NCI-H510A (cell line): ENCODE measurements around the gene IL22.
A peak's percentile ranks its signal among the peaks of the same experiment; 100 is the strongest.

Experiments
- DNase-seq: peaks from one replicate; lab custom pipeline; 2025; lab: John Stamatoyannopoulos, UW

IL22 gene

DNA sequence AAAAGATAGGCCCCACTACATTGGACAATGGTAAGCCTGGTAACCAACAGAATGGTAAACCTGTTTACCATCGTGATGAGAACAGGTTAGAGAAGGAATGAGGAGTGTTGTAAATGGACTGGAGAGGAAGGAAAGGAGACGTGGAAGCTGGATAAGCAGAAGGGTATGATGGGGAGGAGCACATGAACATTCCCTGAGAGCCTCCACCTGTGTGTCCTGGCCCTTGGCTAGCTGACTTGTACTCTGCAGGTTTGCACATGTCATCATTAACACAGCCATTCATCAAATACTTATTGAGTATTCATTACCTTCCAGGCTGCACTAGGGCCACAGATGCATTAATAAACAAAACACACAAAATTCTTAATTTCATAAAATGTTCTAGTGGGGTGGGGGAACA lies 23.4 kb downstream of the IL22 start:
- no peak for DNase-seq

DNA sequence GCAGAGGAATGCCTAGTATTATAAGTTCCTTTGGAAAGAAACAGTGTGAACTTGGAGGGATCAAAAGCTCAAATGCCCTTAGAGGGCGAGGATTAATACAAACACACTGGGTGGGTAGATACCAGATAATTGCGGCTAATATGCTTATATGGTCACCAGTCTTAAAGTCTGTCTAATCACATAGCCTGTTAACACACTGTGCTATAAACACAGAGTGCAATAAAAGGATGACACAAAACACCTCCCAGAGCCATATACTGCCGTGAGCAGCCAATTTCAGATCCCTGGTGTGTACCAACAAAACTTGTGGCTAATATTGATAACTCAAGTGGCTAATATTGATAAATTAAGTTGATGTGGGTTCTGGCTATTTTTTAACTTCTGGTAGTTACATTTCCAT lies 26.0 kb downstream of the IL22 start:
- DNase-seq: no peak

DNA sequence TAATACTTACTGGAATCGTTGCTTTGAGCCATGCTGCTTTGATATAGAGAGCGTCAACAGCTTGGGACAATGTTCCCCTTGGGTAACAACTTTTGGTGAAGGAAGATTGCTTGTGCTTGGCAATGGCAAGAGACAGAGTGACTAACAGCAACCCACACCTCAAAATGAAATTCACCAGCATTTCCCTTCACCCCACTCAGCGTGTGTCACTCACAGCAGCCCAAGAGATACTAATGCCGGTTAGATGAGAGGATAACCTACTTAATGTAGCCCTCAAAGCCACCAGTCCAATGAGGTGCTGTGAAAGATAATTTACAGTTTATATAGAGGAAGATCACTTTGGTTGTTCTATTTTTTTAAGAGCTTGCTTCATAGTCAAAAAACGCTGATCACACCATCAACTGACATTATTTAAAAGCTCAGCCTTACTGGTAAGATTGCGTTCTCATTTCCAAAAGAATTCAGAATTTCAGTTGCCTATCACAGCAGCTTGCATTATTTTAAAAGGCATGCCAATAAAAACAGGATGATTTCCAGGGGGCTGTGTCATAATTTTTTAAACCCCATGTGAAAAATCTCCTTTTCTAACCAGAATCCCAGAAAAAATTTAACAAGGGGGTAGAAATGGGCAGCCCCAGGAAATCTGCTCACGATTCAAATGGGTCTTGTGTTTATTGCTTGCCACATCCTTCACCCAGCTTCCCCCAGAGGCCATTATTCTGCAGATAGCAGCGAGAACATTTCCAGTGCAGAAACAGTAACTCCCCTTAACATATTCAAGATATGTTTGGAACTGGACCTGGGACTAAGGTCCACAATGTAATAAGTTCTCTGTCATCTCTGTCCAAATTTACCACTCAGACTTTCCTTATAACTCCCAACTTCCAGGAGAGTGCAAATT lies 27.6 kb downstream of the IL22 start, which contains the start of gene IL26:
Gene IL26, minus strand, starts transcription at position 235 of the 901 bp plus-strand sequence. Its CDS starts 54 bp downstream, at position 181.
- no peak for DNase-seq

DNA sequence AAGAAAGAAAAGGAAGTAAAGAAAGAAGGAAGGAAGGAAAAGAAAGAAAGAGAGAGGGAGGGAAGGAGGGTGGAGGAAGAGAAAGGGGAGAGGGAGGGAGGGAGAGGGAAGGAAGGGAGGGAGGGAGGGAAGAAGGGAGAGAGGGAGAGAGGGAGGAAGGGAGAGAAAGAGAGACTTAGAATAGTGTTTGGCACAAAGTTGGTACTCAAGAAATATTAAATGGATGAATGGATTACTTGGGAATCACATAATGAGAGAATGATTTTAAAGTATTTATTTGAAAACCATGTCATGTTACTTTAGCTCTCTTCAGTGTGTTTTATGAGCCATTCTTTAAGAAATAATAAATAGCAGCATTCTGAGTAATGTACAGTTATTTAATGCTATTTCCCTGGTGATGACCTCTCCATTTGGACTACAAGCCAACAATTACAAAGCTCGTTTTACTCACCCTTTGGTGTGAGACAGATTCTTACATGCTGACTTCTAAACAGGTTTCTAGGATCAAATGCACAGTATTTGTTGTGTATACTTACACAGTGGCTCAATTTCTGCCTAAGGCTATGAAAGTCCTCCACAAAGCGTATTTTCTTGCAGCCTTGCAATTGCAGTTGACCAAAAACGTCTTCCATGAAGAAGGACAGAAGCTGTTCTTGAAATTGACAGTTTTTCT lies 28.7 kb downstream of the IL22 start:
- DNase-seq: no peak

DNA sequence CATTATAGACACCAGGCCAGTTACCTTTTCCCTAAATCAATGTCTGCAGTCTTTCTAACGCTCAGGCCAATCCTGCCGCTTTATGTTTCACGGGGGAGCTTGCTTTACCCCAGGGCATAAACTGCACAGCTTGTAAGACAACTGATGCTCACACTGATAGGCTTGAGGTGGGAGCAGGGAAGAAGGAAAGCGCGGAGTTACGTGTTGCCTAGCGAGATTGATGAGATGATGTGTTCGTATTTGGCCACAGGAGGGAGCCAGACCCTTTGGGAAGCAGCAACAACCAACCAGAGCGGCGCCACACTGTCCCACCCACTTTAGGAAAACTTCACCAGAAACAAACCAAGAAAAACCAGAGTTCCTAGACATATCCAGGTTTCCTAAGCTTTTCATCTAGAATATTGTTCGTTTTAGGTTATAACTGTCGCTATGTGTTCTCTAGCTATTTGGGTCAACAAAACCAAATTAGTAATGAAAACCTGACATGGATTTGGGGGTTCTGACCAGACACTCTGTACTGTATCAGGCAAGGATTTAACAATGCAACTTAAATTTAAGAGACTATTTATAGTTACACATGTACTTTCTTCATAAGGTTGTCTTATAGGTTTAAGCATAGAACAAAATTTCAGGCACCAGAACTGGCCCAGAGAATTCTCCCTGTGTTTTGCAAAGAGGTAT lies 30.2 kb downstream of the IL22 start:
- DNase-seq: peak; percentile 32

DNA sequence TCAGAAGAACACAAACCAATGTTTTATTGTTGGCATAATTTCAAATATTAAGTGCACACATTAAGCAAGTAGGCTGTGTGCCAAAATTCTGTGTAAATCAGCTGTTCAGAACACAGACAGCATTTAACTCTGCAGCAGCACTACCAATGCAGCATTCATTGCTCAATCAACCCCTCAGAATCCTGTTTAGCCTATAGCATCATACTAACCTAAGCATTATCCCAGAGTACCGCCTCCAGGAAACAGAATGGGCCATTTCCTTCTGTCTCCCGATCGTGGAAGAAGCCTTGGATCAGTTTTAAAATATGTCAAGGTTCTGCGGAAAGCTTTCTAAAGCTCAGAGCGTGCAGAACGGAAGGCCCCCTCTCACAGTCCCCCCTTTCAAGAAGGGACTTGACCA lies 31.1 kb downstream of the IL22 start:
- DNase-seq: no peak

DNA sequence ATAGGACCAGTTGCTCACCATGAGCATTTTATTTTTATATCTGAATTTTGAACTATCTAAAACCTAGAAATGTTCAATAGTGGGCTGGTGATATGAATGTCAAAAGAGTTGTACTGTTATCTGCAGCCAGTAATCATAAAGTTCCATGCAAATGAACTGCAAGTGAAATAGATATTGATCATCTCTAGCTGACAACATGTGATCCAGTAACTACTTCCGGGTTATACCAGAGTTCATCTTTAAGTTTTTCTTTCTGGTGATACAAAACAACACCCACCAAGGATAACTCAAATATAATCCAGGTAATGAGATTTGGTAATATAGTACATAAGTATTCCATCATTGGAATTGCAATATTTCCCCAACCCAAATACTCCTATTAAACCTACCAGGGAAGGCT lies 31.9 kb downstream of the IL22 start:
- DNase-seq: no peak

DNA sequence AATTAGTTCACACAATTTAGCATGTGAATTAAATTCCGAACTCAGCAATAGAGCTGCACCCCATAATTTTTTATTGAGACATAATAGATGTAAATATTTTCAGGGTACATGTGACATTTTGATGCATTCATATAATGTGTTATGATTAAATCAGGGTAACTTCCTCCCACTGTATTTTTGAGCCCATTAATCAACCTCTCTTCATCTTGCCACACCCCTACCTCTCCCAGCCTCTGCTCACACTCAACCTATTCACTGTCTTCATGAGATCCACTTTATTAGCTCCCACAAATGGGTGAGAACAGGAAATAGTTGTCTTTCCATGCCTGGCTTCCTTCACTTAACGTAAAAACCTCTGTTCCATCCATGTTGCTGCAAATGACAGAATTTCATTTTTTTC lies 42.5 kb downstream of the IL22 start:
- DNase-seq: no peak

DNA sequence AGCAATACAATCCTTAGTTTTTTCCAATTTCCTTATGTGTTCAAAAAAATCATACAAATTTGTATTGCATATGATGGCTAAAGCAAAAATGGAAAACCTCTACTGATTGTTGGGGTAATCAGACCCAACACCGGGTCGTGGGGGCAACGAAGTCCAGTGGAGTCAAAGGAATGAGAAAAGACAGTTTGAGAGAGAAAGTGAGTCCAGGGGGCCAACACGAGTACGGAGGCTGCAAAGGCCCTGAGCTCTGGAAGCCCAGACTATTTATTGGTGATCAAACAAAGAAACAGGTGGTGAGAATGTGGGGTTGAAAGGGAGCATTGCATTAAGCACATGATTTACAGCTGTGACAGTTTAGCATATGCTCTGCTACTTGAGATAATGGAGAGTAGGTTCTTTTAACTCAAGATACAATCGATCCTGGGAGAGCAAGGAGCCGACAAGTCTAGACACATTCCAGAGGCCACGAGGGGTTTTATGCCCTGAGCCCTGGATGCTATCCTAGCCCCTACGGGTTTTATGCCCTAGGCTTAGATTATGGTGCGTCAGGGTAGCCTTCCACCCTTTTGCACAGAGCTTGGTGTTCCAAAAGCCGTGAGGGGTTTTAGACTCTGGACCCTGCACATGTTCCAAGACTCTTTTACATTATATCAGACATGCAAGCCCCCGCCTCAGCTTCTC lies 44.2 kb downstream of the IL22 start:
- peak; percentile 12 for DNase-seq

DNA sequence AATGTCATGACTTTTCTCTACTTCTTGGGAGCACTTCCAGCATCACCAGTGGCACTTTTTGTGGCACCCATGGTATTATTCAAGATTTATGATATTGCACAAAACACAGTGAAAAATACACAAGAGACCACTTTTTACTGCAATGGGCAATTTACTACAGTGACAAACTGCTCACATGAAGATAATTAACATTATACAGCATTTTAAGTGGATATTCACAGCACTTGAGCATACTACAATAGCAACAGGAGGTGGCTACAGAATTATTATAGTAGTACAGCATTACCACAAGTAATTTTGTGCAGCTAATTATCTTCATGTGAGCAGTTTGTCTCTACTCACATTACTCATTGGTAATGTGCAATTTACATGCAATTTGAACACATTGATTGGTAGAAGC lies 46.1 kb downstream of the IL22 start:
- DNase-seq: no peak

DNA sequence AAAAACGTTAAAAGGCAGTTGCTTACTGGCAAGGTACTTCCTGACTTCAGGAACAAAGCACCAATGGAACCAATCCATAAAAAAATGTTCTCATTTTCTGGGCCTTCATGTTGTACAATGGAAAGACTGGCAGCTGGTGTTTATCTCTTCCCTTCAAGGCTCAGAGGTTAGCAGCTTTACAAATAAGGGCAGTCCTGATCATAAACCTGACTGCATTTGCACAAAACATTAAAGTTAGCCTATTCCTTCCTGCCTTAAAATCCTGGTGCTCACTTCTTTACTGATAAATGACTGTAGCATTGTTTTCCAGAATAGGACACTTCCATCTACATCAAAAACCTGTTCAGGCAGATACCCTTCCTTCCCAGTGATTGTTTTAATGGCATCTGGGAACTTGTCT lies 47.0 kb downstream of the IL22 start:
- no peak for DNase-seq

DNA sequence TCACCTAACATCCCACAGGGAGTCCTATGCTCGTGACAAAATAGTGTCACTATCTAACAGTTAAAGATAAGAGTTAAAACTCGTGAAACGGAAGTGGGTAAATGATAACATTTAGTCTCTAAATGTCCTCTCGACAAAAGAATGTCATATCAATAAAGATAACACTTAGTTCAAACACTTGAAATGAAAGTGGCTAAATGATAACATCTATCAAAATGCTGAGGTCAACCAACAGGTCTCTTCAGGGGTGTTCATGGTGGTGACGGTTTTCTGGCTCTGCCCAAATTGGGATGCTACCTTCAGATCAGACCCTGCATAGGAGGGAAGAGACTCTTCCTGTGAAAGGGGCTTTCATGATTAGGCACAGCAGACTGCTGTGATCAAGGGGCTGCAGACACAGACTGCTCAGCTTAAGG lies 49.9 kb downstream of the IL22 start:
- no peak for DNase-seq

DNA sequence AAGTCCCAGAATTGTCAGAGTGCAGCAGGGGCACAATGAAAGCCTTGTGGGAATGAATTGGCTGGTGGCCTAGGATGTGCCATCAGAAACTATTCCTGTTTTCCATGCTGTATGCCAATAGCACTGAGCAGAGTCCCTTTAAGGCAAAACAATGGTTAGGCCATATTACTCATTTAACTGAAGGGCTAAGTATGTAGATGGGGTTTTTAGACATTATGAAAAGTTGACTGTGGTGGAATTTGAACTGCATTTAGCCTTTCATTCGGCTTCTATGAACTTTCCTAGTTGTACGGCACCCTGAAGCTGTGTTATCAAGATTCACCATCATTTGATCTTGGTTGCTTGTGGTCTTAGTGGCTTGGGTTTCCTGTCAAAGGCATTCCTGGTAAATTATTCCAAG lies 52.5 kb downstream of the IL22 start:
- no peak for DNase-seq

DNA sequence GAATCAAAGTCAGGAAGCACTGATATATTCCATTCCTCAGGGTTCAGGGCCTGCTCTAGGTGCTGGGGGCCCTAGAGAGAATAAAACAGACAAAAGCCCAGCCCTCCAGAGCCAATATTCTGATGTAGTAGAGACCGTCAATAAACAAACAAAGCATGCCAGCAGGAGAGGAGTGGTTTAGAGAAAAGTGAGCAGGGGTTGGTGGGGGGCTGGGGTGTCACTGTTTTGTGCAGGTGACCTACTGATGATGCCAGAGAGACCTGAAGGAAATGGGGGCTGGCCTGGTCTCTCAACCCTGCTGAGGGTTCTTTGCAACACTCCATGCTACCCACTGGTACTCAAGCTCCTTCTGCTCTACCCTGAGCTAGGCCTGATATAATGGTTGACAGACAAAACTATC lies 54.3 kb downstream of the IL22 start:
- DNase-seq: no peak

DNA sequence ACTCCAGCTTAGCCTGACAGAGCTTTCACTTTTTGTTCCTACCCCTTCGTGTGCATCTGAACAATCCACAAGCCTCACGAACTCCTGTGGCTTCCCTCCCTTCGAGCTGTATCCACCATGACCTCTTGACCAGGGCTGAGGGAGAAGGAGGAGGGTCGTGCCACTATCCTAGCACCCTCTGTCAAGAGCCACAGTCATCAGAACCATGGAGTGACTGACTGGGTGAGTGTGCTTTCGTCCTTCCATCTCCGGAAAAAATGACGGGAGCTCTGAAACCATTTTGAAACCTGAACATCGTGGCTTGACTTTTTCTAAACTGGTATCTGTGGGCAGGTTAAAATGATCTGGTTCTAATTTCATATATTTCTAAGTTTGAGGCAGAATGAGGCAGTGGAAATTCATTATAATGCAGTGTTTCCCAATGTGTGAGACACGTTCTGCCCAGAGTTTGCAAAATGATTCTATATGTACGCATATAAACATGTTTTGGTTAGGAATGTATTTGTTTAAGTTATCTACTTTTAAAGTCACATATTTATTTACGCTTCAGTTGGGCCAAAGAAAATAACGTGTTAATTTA lies 54.8 kb downstream of the IL22 start:
- no peak for DNase-seq
